M059J (cell line): ENCODE measurements around the gene RABGGTB. TPM values are rescaled to one million over a fixed set of nuclear protein-coding genes. Genes with fewer than 3 reads are reported as not detected.
"Not testable (repeated sequence)": the region's sequence is repeated elsewhere in the genome, so short reads cannot be mapped to it uniquely, and the experiment has no call there.

Experiments
- DNase-seq: peaks from one replicate; pipeline ENCODE4 v3.0.0-alpha.2; 2012; ENCODE audit warnings: low read depth
- total RNA-seq: library from RNA; depleted of rRNA; stranded (reverse); fragments of >200 nt; shearing (Covaris generic); gene quantifications from 2 replicates; pipeline ENCODE4 v1.2.3, GENCODE V29; 2014; rRNA removed

RABGGTB gene
- total RNA-seq, 1 experiment from 2014 or later: 67.4 TPM

GRCh38 chr1:75795703-75796193 lies 9.7 kb downstream of the RABGGTB start:
- peak; percentile 10 for DNase-seq

- DNase-seq: peak; percentile 21
Observed at GRCh38 chr1:75796376-75797272, 10.6 kb downstream of the RABGGTB start, which contains the start of gene MSH4. Gene MSH4 (plus strand): TSS chr1:75796882. CDS start chr1:75796986, 104 bp downstream.

- peak; percentile 9 for DNase-seq
Observed at GRCh38 chr1:75797273-75797588, 11.2 kb downstream of the RABGGTB start.

- no peak for DNase-seq
Observed at GRCh38 chr1:75797606-75798216, 11.7 kb downstream of the RABGGTB start.

- DNase-seq: not testable (repeated sequence)
Observed at GRCh38 chr1:75801480-75801879, 15.4 kb downstream of the RABGGTB start.

- DNase-seq: no peak
Observed at GRCh38 chr1:75808921-75809320, 22.9 kb downstream of the RABGGTB start.

GRCh38 chr1:75810113-75810512 lies 24.1 kb downstream of the RABGGTB start:
- not testable (repeated sequence) for DNase-seq

GRCh38 chr1:75811211-75811981 lies 25.3 kb downstream of the RABGGTB start:
- peak; percentile 17 for DNase-seq

- no peak for DNase-seq
Observed at GRCh38 chr1:75812065-75812464, 26.0 kb downstream of the RABGGTB start.

GRCh38 chr1:75823596-75823995 lies 37.5 kb downstream of the RABGGTB start:
- DNase-seq: not testable (repeated sequence)

GRCh38 chr1:75836528-75837100 lies 50.6 kb downstream of the RABGGTB start:
- no peak for DNase-seq

- no peak for DNase-seq
Observed at GRCh38 chr1:75838079-75838478, 52.0 kb downstream of the RABGGTB start.

- no peak for DNase-seq
Observed at GRCh38 chr1:75841421-75841820, 55.4 kb downstream of the RABGGTB start.

Other genes starting within 250 kb of the RABGGTB start
- 0.12 TPM in 1 of 2 replicates, not detected in the other for gene SLC44A5, start 175.1 kb upstream of the RABGGTB start, total RNA-seq
- gene ACADM, start 61.5 kb upstream of the RABGGTB start, total RNA-seq: 55.1 and 65.1 TPM in 2 replicates
- not detected in 2 replicates for gene MSH4, start 10.6 kb downstream of the RABGGTB start, total RNA-seq
- not detected in 2 replicates for gene ASB17, start 146.1 kb downstream of the RABGGTB start, total RNA-seq